Mucosa of descending colon (tissue), 3 donors: ENCODE measurements around the gene POGLUT2. TPM values are rescaled to one million over a fixed set of nuclear protein-coding genes. Genes with fewer than 3 reads are reported as not detected.

Experiments
- ATAC-seq: fragments of 200-7000 bp; cut with Tn5 transposase; one replicate; pipeline ENCODE4 v1.9.1; 2020; ENCODE audit warnings: mild to moderate bottlenecking, moderate library complexity
- DNase-seq, 3 donors: peaks; one replicate each; pipeline ENCODE4 v3.0.0-alpha.2; 2020
- H3K36me3 ChIP-seq: fragments of 200-600 bp; one replicate; pipeline ENCODE4 v1.8.0; 2021; ENCODE audit warnings: low read depth, mild to moderate bottlenecking
- H3K4me1 ChIP-seq: fragments of 200-600 bp; one replicate; pipeline ENCODE4 v1.8.0; 2021; ENCODE audit warnings: low read depth, mild to moderate bottlenecking
- H3K4me3 ChIP-seq: fragments of 200-600 bp; one replicate; pipeline ENCODE4 v1.8.0; 2021; ENCODE audit warnings: mild to moderate bottlenecking
- H3K9me3 ChIP-seq: fragments of 200-600 bp; one replicate; pipeline ENCODE4 v1.8.0; 2021; ENCODE audit warnings: mild to moderate bottlenecking
- intact Hi-C, 2 donors: fragments of 100-400 bp; cut with DNase I in 1 of 2; cut with micrococcal nuclease in 1 of 2; formaldehyde crosslinking; loops; one replicate each; pipeline versions ENCODE4 v1.11.0 to v1.11.1; 2022; cut with DNase I, micrococcal nuclease
- long read RNA-seq, 2 donors: library from polyadenylated mRNA; unstranded; transcript quantifications; one replicate each; pipeline ENCODE4 v2.0.0, GENCODE V29; 2019 to 2021
- total RNA-seq, 3 donors: library from RNA; stranded (reverse); fragmentation: NEBNext Ultra II Directional in 2 of 3; extraction: Animal tissue kit (Norgen Biotek cat#: 25700) in 2 of 3; gene quantifications; one replicate each; pipeline versions ENCODE4 v1.2.1 to v1.2.4, GENCODE V29; 2021 to 2023
- TF ChIP-seq, protein P1 (sequence below): fragments of 200-600 bp; IDR thresholded peaks from one replicate; pipeline ENCODE4 v1.8.0; 2022; ENCODE audit warnings: antibody characterized with exemption, mild to moderate bottlenecking
- donor health status: DM: no; HTN: no; CAD: no; lungs with moderate emphysema.
- donor health status: DM: no; HTN: no; CAD: no.
- donor health status: DM: no; HTN: yes; CAD: no.

The POGLUT2 gene
- 1 to 10 TPM in 2 of 3 donors, under 1 TPM in 1; 0.72 to 3.9 (median 1.7) TPM for total RNA-seq
- long read RNA-seq, donor 1, partial matches to known transcripts: 0 of 6 reads
- long read RNA-seq, donor 1, other reads (novel, unspliced or antisense): 3 of 6 reads
- long read RNA-seq, donor 2, partial matches to known transcripts: 1 of 2 reads
- long read RNA-seq, donor 2, other reads (novel, unspliced or antisense): 1 of 2 reads

GRCh38 chr13:102798581-102799425 lies at the start of gene POGLUT2, which contains the start of gene BIVM:
POGLUT2 (minus strand) TSS chr13:102798976; CDS start chr13:102798670, 306 bp downstream.
BIVM (plus strand) TSS chr13:102799119; CDS start chr13:102807268, 8,149 bp downstream.
- intact Hi-C loops: no loop called here

GRCh38 chr13:102847272-102848234 lies 48.8 kb upstream of the POGLUT2 start:
- H3K36me3 ChIP-seq: no peaks in the 10 kb centered on the region
- peaks cover 18% of the 10 kb centered on the region for H3K4me1 ChIP-seq
- TF ChIP-seq, protein P1, sequence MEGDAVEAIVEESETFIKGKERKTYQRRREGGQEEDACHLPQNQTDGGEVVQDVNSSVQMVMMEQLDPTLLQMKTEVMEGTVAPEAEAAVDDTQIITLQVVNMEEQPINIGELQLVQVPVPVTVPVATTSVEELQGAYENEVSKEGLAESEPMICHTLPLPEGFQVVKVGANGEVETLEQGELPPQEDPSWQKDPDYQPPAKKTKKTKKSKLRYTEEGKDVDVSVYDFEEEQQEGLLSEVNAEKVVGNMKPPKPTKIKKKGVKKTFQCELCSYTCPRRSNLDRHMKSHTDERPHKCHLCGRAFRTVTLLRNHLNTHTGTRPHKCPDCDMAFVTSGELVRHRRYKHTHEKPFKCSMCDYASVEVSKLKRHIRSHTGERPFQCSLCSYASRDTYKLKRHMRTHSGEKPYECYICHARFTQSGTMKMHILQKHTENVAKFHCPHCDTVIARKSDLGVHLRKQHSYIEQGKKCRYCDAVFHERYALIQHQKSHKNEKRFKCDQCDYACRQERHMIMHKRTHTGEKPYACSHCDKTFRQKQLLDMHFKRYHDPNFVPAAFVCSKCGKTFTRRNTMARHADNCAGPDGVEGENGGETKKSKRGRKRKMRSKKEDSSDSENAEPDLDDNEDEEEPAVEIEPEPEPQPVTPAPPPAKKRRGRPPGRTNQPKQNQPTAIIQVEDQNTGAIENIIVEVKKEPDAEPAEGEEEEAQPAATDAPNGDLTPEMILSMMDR: peak; percentile 42
- intact Hi-C loops: loop anchor here in 1 of 2 donors (5.0 kb wide), 1 partner anchor 250 kb away; the partner anchor contains the start of gene TPP2
- no peak overlapping the region for H3K4me3 ChIP-seq
- DNase-seq: no peak
- no peak for ATAC-seq
- H3K9me3 ChIP-seq: no peaks in the 10 kb centered on the region

More at GRCh38 chr13:102798581-102799425, at the start of gene POGLUT2, which contains the start of gene BIVM:
- ATAC-seq (peak; percentile 92), DNase-seq (peak; percentile 92)
- peak within 1 kb of the TSS; percentile 50 for H3K4me3 ChIP-seq
- TF ChIP-seq, protein P1: no peak
- no peaks in the 10 kb centered on the region for H3K36me3 ChIP-seq
- H3K9me3 ChIP-seq: no peaks in the 10 kb centered on the region
- peaks cover 10% of the 10 kb centered on the region for H3K4me1 ChIP-seq

DNA sequence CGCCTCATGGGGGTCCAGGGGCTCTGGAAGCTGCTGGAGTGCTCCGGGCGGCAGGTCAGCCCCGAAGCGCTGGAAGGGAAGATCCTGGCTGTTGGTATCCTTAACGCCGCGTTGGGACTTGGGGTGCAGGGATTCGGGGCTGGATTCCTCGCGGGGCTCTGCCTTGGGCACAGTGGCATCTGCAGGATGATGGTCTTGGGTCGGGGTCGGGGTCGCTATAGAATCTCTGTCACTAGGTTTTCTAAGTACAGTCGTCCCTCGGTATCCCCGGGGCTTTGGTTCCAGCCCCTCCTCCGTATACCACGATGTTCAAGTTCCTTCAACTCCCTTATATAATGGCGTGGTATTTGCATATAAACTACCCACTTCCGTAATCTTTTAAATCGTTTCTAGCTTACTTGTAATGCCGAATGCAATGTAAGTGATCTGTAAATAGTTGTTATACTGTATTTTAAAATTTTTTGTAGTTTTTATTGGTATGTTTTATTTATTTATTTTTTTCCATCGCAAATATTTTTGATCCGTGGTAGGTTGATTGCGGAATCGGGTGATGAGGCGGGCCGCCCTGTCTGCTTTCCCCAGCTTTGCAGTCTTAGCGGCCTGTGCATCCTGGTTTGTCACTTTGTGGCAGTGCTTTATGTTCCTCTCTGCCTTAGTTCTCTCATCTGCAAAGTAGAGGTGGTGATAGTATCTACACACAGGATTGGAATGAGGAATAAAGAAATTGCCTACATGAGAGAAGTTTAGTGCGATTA lies 47.7 kb upstream of the POGLUT2 start:
- TF ChIP-seq, protein P1: no peak
- Histone ChIP-seq H3K9me3 (no peaks in the 10 kb centered on the region), H3K4me3 (peak overlapping the region; percentile 74), H3K4me1 (peaks cover 18% of the 10 kb centered on the region), H3K36me3 (no peaks in the 10 kb centered on the region)
- DNase-seq (peak; percentile 64 to 71 (median 67)), ATAC-seq (peak; percentile 55)
- intact Hi-C loops: loop anchor here in 1 of 2 donors (5.0 kb wide), 1 partner anchor 249 kb away; the partner anchor contains the start of gene TPP2

DNA sequence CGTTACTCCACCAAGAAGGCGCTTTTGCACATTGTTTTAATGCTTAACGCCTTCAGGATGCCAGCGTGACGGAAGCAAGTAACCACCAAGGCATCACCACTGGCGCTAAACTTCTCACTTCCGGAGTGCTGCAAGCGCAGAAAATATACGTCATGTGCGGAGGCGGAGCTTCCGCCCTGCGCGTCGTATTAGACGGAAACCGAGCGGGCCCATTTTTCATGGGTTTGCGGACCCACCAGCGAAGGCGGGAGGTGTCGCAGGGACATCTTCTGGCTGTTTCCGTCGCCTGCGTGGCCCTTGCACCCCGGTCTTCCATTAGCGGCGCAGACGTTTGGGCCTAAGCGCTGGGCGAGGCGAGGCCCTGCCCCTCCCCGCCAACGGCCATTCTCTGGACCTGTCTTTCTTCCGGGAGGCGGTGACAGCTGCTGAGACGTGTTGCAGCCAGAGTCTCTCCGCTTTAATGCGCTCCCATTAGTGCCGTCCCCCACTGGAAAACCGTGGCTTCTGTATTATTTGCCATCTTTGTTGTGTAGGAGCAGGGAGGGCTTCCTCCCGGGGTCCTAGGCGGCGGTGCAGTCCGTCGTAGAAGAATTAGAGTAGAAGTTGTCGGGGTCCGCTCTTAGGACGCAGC lies 47.0 kb upstream of the POGLUT2 start, which contains the start of gene ERCC5:
TSS of gene ERCC5 (plus strand) at position 403 of the 631 bp plus-strand sequence. CDS start 235 bp downstream, outside the sequence.
- peak; percentile 94 for ATAC-seq
- H3K4me1 ChIP-seq: peaks cover 18% of the 10 kb centered on the region
- H3K36me3 ChIP-seq: no peaks in the 10 kb centered on the region
- intact Hi-C loops: loop anchor here in 1 of 2 donors (5.0 kb wide), 1 partner anchor 248 kb away; the partner anchor contains the start of gene TPP2
- no peaks in the 10 kb centered on the region for H3K9me3 ChIP-seq
- H3K4me3 ChIP-seq: peak within 1 kb of the TSS; percentile 74
- TF ChIP-seq, protein P1: no peak
- peak; percentile 96 to 97 (median 97) for DNase-seq
